COLO829 (cell line): ENCODE measurements around the gene RHOF.
"Not testable (repeated sequence)": the region's sequence is repeated elsewhere in the genome, so short reads cannot be mapped to it uniquely, and the experiment has no call there.

Source experiments
- DNase-seq: peaks from one replicate; pipeline ENCODE4 v3.0.0; 2012; ENCODE audit warnings: low spot score

RHOF gene

DNA sequence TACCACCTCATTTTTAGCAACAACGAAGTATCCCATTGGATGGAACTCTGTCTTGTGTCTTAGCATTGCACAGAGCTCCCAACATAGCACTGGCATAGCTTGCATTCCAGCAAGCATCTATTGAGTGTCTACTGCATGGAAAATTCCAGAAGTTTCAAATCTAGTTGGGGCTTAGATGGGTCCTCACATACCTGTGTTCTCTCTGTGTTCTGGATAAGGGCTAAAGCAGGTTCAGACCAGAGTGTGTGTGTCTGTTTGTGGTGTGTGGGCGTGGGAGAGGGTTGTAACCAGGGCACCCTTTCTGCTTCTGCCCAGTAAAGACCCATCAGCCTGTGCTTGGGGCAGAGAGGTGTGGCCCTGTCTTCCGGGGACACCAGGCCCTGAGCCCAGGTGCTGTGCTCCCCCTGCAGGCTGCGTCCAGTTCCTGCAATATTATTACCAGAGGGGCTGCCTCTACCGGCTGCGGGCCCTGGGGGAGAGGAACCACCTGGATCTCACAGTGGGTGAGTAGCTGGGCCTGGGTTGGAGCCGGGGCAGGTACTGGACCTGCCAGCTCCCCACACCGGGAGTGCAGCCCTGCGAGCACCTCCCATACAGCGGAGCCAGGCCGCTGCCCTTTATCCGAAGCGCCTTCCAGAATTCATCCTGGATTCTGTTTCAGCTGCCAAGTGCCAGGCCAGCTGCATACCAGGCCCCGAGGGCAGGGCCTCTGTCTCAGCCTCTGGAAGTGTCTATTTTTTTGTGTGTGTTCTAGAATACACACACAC, 20.3 kb downstream of the RHOF start:
- peak; percentile 74 for DNase-seq

DNA sequence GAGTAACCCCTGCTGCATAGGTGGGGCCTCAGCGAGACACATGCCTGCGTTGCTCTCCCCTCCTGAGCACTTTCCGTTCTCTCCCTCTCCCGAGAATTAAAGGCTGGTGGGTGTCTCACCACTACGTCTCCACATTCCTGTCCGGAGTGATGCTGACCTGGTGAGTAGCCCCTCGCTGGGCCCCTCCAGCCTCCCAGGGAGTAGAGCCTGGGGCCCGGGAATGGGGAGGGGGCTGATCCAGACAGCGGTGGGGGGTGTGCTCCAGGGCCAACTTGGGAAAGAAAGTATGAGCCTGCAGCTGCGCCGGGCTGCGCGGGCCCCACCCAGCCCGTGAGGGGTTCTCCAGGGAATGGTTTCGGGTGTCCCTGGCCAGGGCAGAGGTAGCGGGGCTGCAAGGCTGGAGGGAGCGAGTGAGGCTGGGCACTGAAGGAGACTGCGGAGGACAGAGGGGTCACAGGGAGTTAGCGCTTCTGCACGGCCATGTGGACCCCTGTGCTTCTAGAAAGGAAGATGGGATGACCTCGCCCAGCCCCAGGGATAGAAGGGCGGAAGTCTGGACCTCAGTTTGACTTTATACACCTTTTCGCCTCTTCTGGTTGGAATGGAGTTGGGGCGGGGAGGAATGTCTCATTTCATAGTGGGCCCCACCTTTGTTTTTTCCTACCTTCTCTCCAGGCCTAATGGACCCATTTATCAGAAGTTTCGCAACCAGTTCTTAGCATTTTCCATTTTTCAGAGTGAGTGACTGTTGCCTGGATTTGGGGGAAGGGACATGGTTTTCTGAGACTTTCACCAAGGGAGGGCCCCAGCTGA, 22.5 kb downstream of the RHOF start:
- no peak for DNase-seq

DNA sequence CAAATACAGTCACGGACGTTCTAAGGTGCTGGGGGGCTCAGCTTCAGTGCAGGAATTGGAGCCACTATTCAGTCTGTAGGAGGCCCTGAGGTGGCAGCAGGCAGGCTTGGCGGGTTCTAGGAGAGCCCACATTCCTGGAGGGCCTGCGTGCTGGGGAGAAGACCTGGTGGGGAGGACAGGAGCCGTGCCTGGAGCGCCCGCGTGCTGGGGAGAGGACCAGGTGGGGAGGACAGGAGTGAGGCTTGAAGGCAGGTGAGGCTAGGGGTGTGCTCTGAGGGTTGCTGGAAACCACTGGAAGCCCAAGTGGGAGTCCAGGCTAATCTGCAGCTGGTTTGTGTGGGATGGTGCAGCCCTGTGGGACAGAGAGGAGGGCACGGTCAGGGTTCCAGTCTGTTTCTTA, 23.1 kb downstream of the RHOF start:
- DNase-seq, result no peak

DNA sequence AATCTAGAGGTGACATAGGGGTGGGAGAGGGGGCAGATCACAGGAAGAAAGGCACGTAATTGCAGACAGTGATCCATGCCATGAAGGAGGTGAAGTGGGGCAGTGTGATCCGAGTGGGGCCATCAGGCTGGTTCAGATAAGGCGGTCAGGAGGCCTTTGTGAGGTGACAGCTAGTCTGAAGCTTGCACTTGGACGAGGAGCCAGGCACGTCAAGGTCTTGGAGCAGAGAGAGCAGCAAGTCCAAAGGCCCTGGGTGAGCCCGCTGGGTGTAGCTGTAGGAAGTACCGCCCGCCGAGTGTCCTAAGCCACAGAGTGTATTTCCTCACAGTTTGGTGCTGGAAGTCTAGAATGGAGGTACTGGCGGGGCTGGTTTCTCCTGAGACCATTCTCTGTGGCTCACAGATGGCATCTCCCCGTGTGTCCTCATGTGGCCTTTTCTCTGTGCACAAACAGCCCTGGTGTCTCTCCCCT, 23.6 kb downstream of the RHOF start:
- no peak for DNase-seq

DNA sequence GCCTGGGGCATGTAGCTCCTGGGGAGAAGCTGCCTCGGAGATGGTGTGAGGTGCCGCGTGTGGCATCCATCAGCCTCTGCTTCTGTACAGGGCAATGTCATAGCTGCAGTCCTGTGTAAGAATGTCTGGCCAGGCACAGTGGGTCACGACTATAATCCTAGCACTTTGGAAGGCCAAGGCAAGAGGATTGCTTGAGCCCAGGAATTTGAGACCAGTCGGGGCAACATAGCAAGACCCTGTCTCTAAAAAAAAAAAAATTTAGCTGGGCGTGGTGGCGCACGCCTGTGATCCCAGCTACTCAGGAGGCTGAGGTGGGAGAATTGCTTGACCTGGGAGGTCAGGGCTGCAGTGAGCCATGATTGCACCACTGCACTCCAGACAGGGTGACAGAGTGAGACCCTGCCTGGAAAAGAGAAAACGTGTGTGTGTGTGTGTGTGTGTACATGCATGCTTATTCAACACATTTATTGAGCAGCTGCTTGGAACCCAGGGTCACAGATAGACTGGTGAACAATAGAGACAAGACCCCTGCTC, 24.1 kb downstream of the RHOF start:
- no peak for DNase-seq

DNA sequence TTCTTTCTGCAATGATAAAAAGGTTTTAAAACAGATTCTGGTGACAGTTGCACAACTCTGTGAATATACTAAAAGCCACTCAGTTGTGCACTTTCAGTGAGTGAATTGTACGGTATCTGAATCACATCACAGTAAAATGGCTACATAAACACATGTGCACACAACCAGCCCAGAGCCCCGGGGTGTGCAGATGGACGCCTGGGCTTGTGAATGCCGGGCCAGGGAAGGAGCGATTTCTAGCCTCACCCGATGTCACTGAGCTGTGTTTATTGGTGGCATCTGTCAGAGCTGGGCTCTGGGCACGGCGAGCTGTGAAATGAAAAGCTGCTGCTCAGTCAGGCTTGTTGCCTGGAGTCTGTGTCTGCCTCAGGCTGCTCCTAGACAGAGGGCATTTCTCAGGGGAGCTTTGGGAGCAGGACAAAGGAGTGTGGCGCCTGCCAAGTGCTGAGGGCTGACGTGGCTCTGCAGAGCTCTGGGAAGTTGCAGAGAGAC, 25.9 kb downstream of the RHOF start:
- no peak for DNase-seq

DNA sequence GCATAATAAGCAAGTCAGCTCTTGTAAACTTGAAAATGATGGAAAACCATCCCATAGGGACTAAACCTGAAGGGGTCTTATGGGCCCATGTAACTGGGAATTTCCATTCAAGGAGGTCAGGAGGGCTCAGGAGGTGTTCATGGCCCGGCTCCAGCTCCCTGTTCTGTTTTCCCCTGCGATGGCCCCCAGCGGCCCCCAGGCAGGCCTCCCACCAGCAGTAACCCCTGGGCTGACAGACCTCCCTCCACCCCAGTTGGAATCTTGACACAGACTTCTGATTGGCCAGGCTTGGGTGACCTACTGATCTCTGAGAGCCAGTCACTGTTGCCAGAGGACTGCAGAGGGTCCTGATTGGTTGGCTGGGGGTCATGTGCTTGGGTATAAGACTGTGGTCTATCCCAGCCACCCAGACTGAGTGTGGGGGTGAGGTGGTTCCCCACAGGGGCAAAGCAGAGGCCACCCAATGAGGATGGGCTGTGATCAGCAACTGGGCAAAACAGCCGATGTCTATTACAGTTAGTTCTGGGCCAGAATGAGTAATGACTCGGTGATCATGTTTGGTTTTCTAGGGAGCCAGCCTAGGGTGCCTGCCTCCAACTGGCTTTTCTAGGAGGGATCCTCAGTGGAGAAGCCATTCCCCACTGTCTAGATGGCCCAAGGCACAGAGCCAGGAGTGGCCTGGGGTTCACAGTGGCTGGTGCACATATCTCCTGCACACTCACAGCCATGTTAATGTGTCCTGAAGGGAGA, 27.0 kb downstream of the RHOF start:
- no peak for DNase-seq

DNA sequence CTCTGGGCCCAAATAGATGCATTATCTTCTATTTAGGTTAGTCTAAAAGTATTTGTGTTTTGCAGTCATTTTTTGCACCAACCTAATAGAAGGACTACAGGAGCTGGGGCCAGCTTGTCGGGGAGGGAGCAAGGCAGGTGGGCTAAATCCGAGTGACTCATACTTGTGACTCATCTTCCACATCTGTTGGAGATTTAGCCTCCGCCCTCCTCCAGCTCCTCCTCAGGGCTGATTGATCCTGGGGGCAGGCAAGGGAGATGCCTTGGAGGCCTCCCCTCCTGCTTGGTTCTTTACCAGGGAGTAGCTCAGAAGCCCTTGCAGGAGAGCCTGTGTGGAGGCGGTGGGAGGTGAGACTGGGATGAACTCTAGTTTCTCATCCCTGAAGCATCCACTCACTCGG, 27.9 kb downstream of the RHOF start:
- peak; percentile 35 for DNase-seq

DNA sequence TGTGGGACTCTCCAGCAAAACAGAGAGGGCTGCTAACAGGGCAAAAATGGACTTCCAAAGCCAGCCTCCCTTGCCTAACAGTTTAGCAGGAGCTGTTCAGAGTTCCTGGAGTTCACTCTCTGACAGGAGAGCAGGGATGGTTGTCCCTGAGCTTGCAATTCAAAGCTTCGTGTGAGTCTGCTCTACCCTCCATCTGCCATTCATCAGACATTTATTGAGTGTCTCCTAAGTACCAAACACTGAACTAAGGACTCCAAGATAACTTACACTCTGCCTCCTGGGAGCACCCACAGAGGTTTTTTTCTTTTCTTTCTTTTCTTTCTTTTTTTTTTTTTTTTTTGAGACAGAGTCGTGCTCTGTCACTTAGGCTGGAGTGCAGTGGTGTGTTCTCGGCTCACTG, 28.7 kb downstream of the RHOF start:
- no peak for DNase-seq

DNA sequence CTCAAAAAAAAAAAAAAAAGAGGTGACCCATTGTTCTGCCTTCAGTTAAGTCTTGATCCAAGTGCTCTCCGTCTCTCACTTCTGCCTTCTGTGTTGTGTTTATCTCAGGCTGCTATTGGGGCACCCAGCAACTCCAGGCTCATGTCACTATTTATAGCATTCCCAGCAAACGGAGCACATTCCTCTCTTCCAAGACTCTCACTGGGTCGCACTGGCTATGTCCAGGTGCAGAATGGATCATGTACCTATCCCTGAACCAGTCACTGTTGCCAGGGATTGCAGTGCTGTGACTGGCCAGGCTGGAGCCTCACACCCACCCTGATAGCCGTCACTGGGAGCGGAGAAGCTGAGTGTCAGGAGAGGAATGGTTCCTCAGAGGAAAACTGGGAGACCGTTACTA, 31.2 kb downstream of the RHOF start:
- DNase-seq, result no peak

DNA sequence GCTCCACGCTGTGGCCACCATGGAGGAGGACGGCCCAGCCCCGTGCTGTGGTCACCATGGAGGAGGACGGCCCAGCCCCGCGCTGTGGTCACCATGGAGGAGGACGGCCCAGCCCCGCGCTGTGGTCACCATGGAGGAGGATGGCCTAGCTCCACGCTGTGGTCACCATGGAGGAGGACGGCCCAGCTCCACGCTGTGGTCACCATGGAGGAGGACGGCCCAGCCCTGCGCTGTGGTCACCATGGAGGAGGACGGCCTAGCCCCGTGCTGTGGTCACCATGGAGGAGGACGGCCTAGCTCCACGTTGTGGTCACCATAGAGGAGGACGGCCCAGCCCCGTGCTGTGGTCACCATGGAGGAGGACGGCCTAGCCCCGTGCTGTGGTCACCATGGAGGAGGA, 35.0 kb downstream of the RHOF start:
- not testable (repeated sequence) for DNase-seq

DNA sequence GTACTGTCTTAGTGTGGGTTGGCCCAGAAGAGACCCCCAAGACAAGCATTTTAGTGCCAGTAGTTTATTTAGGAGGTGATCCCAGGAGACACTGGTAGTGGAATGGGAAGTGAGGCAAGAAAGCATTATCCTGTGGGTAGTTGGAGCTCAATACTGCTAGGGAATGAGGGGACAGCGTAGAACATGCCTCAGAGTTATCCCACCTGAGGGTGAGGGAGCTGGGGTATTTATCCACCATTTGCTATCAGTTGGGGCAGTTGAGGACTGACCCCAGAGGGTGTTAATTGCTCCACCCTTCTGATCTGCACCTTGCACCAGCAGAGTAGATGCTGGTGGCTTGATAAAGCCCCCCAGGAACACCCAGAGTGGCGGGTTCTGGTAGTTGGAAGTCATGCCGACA, 37.9 kb downstream of the RHOF start:
- no peak for DNase-seq

DNA sequence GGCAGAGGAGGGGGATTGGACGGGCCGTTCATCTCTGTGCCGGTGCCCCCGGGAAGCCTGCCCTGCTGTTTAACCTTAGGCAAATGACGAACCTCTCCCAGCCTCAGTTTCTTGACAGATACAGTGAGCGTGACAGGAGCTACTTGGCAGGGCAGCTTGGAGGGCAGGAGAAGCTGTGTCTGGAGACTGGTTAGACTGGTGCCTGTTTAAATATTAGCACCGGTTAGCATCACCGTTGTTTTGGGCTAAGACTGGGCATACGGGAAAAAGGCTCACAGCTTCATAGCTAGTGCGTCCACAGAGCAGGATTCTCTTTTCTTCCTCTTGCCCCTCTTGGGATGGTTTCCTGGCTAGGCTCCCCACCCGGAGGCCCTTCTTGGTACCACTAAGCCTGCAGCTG, 38.7 kb downstream of the RHOF start:
- no peak for DNase-seq

DNA sequence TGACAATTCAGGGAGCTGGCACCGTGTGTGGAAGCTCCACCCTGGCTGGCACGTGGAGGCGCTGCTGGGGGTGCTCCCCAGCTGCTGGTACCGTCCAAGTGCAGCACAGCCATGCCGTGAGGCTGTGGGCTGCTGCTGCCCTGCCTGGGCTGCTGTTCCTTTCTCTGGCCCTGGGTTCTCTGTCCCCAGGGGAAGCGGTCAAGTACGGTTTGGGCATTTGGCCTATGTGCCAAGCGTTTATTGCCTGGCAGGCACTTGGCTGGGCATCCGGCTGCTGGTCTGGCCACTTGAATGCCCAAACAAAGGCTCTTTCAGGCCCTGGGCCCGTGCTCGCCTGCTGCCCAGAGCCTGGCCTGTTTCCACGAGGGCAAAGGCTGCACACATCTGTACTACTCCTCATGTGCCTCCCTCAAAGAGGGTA, 39.6 kb downstream of the RHOF start:
- peak; percentile 86 for DNase-seq

DNA sequence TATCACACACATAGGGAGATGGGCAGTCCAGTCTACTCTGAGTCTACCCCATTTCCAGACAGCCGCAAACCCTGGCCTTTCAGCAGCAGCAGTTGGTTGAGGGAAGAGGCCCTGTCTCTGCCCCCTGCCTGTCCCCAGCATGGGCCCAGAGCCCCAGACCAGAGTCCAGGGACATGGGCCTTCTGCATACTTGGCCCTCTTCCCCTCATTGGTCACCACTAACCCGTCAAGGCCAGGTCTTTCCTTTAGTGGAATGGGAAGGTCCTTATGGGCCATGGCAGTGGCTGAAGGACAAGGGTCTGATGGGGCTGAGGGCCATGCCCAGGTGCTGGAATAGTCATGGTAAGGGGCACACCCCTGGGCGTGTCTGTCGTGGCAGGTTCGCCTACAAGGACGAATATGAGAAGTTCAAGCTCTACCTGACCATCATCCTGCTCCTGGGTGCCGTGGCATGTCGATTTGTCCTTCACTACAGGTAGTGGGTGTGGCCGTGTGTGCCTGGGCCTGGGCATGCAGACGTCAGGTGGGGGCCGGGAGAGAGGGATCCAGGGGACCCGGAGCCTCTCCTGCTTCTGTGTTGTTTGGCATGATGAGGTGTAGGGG, 41.6 kb downstream of the RHOF start:
- DNase-seq, result no peak

DNA sequence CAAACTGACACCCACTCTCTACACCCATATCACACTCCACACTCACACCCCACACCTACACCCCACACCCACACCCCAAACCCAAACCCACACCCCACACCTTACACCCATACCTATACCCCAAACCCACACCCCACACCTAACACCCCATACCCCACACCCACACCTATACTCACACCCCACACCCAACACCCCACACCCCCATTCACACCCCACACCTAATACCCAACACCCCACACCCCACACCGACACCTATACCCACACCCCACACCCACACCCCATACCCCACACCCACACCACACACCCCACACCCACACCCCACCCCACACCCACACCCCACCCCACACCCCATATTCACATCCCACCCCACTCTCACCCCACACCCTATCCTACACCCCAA, 42.5 kb downstream of the RHOF start:
- no peak for DNase-seq

DNA sequence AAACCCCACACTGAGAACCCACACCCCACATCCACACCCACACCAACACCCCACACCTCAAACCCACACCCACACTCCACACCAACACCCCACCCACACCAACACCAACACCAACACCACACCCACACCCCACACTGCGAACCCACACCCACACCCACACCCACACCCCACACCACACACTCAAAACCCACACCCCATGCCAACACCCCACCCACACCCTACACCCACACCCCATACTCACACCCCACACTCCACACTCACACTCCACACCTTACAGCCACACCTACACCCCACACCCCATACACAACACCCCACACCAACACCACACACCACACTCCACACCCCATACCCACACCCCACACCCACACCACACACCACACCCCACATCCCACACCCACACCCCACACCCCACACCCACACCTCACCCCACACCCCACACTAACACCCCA, 43.0 kb downstream of the RHOF start:
- no peak for DNase-seq

DNA sequence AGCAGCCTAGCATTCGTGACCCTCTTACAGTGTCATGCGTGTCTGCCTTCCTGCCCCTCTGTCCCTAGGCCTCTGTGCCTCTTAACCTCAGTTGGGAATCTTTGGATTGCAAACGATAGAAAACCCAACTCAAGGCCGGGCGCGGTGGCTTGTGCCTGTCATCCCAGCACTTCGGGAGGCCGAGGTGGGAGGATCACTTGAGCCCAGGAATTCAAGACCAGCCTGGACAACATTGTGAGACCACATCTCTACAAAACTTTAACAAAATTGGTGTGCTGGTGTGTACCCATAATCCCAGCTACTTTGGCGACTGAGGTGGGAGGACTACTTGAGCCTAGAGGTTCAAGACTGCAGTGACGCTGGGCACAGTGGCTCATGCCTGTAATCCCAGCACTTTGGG, 44.2 kb downstream of the RHOF start:
- DNase-seq, result no peak

DNA sequence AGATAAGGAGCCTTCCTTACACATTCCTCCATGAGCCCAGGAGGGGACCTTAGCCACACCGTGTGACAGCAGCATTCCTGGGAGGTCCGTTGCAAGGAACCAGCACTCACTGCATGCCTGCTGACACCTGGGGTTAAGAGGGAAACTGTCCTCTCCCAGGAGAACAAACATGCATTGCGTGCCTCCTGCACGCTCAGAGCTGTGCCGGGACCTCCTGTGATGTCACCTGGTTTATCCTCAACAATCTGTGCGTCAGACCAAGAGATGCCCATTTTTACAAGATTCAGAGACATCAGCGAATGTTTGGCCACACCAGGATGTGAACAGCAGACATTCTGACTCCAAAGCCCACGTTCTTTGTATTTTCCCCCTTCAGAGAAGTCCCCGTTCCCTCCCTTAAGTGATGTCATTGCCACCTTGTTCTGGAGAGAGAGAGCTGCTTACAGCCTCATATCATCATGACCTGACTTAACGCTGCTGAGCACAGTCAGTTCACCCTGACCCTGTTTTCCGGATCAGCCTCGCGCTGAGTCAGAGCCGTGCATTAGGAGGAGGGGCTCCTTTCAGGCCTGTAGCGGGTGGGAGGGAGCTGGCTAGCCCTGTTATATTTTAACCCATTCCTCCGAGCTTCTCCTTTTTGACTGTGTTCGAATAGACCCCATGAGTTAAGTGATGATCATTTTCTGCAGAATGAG, 44.8 kb downstream of the RHOF start:
- DNase-seq, result no peak

DNA sequence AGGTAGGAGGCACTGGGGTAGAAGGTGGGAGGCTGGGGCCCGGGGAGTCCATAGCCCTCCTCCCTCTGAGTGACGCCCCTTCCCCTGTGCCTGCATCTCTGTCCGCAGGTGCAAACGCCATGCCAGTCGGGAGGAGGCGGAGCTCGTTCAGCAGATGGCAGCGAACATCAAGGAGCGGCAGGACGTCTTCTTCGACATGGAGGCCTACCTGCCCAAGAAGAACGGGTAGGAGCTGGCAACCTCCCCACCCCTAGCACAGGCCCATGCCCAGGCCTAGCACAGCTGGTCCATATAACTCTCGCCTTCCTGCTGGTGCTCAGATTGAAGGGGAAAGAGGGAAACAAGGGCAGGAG, 45.3 kb downstream of the RHOF start:
- DNase-seq, result no peak

DNA sequence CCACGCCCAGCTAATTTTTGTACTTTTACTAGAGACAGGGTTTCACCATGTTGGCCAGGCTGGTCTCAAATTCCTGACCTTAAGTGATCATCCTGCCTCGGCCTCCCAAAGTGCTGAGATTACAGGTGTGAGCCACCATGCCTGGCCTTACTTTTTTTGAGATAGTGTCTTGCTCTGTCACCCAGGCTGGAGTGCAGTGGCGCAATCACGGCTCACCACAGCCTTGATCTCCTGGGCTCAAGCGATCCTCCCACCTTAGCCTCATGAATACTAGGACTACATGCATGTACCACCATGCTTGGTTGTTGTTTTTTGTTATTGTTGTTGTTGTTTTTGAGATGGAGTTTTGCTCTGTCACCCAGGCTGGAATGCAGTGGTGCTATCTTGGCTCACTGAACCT, 47.9 kb downstream of the RHOF start:
- not testable (repeated sequence) for DNase-seq
